ENCODE measurements around the gene P2RY6.

Gene P2RY6

DNA sequence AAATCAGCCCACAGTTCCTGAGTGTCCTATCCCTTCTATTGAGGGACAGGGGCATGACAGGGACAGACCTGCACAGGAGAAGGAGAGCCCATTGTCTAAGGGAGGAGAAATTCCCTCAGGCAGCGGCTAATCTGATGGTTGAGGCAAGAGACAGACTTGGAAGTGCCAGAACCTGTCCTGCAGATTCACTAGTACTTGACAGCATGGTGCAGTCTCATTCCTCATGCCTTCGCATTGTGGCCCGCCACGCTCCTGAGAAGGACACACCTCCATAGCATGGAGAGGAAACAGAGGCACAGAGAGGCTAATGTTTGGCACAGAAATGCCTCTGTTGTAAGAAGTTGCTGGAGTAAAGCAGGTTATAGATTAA, 3.2 kb downstream of the P2RY6 start:
- no peak for DNase-seq (ENCODE audit: low read depth in 3 of 3)

DNA sequence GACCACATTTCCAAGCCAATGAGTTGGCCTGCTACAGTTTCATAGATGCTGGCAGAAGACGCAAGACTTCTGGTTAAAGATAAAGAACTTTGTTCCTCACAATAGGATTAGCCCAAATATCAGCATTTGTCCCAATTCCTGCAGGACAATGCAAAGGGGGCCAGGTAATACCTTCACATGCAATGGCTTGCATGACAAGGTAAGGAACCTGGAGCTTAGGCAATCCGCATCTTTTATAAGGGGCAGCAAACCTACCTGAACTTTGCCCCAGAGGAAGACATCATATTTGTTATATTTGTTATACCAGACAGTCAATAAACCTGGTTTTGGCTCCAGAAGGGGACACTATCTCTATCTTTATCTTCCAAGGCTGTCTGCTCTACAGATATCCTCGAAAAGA, 5.3 kb downstream of the P2RY6 start:
- DNase-seq (ENCODE audit: low read depth in 3 of 3): no peak

- no peak for DNase-seq (ENCODE audit: low read depth in 3 of 3)
Observed at GRCh38 chr11:73280626-73281025, 8.5 kb downstream of the P2RY6 start.

DNA sequence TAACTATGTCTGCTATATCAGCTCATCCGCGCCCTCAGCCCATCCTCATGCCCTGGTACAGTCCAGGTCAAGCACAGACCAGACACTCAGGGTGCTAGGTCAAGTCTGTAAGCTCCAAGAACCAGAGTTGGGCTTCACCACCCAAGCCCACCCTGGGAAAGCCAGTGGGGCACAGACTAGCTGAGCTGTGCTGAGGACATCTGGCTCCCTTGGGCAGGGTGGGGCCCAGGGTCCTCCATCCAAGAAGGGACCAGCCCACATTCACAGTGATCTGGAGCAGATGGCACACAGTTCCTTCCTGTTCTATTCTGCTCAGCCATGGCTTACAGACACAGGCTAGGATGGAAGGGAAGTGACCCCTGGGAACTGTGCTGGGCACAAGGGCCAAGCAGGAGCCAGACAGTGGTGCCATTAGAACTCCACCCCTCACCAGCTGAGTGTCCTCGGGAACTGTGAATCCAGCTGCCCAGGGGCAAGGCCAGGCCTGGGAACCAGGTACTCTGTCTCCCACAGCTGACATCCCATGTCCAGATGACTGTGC, 9.1 kb downstream of the P2RY6 start:
- DNase-seq (ENCODE audit: low read depth in 3 of 3): no peak

GRCh38 chr11:73281796-73282660, 9.9 kb downstream of the P2RY6 start:
- DNase-seq (ENCODE audit: low read depth in 3 of 3): no peak

GRCh38 chr11:73283276-73284000, 11.3 kb downstream of the P2RY6 start:
- no peak for DNase-seq (ENCODE audit: low read depth in 3 of 3)

DNA sequence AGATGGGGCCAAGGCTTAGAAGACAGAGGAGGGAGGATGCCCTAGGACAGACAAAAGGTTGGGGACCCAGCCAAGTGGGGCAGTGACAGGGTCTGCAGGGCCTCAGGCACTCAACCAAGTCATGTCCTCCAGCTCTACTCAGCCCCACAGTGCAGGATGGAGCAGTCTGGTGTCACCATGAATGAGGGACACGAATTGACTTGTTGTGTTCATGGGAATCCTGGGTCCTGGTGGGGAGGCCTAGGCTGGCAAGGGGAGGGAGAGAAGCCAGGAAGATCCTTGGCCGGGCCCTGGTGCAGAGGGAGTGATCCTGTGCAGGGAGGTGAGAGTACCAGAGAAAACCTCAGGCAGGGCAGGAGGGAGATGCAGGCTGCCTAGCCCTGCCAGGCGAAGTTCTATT, 12.0 kb downstream of the P2RY6 start:
- no peak for DNase-seq (ENCODE audit: low read depth in 3 of 3)

- DNase-seq (ENCODE audit: low read depth in 3 of 3): no peak
Observed at GRCh38 chr11:73285721-73286120, 13.6 kb downstream of the P2RY6 start.

- DNase-seq (ENCODE audit: low read depth in 3 of 3): no peak
Observed at GRCh38 chr11:73286240-73286810, 14.2 kb downstream of the P2RY6 start.

DNA sequence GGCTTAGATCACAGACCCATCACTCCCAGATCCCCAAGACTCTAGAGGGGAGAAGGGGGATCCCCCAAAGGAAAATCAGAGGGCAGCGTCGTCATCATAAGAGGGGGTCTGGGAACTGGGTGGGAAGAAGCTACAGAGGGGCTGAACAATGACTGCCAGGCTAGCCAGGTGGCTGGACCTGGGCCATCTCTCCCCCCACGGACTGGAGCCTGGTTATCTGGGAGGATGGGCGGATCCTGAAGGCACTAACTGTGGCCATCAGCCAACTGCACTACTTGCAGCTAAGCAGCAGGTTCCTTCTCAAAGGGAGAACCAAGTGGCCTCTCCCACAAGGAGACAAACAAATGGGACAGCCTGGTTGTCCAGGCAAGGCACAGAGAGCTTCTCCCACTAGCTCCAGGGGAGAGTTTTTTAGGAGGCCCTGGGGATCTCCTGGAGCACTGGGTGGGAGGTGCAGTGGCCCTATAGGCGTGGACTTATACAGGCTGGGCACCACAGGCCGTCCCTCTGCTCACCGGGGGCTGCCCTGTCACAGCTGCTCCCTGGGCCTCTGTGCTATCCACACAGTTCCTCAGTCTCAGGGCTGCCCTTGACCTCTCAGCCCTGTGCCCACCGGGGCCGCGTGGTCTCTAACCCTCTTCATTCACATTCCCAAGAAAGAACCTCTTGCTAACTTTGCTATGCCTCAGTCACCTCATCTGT, 15.4 kb downstream of the P2RY6 start:
- no peak for DNase-seq (ENCODE audit: low read depth in 3 of 3)

- DNase-seq (ENCODE audit: low read depth in 3 of 3): no peak
Observed at GRCh38 chr11:73288192-73288872, 16.2 kb downstream of the P2RY6 start.

DNA sequence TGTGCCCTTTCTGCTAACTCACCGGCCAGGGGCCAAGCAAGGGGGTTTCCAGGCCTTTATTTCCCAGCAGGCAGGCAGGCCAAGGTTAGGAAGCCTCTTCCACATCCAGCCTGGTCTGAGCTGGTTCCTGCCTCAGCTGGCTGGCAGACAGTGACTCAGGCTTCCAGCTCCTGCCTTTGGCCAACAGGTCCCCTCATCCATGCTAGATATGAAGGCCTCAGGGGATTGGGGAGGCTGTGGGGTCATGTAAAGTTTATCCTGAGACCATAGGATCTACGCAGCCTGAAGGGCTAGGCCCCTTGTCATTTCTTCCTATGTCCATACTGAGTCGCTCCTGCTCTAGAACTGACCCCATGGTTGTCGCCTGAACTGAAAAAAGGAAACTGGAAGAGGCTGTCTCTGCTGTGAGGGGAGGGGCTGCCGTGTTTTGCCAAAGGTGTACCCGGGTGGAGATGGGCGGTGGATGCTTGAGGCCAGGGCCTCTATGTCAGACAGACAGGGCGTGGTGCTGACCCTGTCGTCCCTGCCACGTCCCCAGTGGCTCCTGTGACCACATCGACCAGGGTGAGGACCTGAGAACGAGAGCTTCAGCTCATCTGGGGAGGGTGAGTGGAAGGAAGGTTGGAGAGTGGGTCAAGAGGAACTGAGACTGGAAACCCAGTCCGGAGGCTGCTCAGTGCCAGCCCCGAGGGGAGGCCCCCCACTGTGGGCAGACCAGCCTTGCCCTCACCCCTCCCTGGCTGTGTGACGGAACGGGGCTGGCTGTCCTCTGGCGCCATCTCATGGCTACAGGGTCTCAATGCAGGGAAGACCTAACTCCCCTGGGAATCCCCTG, 17.0 kb downstream of the P2RY6 start:
- DNase-seq (ENCODE audit: low read depth in 3 of 3): no peak

- no peak for DNase-seq (ENCODE audit: low read depth in 3 of 3)
Observed at GRCh38 chr11:73290536-73290935, 18.4 kb downstream of the P2RY6 start.

DNA sequence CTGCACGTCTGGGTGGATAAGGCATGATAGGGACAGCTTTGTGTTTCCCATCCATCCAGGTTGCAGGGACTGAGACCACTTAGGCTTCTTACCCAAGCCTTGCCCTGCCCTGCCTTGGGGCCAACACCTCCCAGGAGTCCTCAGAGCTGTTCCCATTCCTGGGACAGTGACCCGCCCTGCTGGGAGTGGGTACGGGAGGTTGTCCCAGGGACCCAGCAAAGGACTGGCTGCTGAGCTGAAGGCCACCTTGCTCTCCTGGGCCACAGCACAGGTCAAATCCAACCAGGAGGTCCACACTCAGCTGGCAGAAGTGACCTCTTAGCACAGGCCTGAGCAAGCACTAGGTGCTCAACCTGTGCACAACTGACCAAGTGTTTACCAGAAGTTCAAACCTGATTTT, 19.1 kb downstream of the P2RY6 start:
- DNase-seq (ENCODE audit: low read depth in 3 of 3): no peak

- no peak for DNase-seq (ENCODE audit: low read depth in 3 of 3)
Observed at GRCh38 chr11:73291781-73292524, 19.8 kb downstream of the P2RY6 start.

- no peak for DNase-seq (ENCODE audit: low read depth in 3 of 3)
Observed at GRCh38 chr11:73292525-73292894, 20.4 kb downstream of the P2RY6 start.

- DNase-seq (ENCODE audit: low read depth in 3 of 3): no peak
Observed at GRCh38 chr11:73293356-73293936, 21.3 kb downstream of the P2RY6 start.

- DNase-seq (ENCODE audit: low read depth in 3 of 3): no peak
Observed at GRCh38 chr11:73294604-73295003, 22.5 kb downstream of the P2RY6 start.

GRCh38 chr11:73295241-73295995, 23.3 kb downstream of the P2RY6 start:
- DNase-seq (ENCODE audit: low read depth in 3 of 3): peak; percentile 46 to 60 (median 53)
